ENCODE measurements around the gene C13orf46.

The C13orf46 gene

DNA sequence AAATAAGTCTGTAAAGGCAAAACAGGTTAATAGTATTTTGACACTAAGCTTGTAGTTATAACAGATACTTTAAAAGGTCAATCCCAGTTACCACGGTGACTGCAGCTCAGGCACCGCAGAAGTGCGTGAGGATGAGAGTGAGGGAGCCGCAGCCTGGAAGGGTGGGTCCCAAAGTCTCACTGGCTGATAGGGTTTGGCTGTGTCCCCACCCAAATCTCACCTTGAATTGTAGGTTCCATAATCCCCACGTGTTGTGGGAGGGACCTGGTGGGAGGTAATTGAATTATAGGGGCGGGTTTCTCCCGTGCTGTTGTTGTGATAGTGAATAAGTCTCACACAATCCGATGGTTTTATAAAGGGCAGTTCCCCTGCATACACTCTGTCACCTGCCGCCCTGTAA, 70.0 kb downstream of the C13orf46 start:
- CTCF ChIA-PET, result interaction anchor here (0.7 to 2.9 kb wide), 4 partner anchors 22 to 121 kb away, joined by 3 to 8 read pairs (median 4); no protein-coding TSS in a partner anchor
- POLR2A ChIA-PET, result interaction anchor here (1.1 to 1.6 kb wide), 2 partner anchors 9 to 24 kb away, joined by 3 to 5 read pairs; no protein-coding TSS in a partner anchor

More for the DNA sequence above, 70.0 kb downstream of the C13orf46 start:
- H3K4me3 ChIP-seq (ENCODE audit: low read depth, low read length), result no peak overlapping the region
- TF ChIP-seq, protein P1, sequence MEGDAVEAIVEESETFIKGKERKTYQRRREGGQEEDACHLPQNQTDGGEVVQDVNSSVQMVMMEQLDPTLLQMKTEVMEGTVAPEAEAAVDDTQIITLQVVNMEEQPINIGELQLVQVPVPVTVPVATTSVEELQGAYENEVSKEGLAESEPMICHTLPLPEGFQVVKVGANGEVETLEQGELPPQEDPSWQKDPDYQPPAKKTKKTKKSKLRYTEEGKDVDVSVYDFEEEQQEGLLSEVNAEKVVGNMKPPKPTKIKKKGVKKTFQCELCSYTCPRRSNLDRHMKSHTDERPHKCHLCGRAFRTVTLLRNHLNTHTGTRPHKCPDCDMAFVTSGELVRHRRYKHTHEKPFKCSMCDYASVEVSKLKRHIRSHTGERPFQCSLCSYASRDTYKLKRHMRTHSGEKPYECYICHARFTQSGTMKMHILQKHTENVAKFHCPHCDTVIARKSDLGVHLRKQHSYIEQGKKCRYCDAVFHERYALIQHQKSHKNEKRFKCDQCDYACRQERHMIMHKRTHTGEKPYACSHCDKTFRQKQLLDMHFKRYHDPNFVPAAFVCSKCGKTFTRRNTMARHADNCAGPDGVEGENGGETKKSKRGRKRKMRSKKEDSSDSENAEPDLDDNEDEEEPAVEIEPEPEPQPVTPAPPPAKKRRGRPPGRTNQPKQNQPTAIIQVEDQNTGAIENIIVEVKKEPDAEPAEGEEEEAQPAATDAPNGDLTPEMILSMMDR (IDR thresholded peaks at IDR 0.05; ENCODE audit: insufficient read depth, low read length, missing control alignments), result no peak
- DNase-seq (ENCODE audit: low read depth, low spot score), result no peak
